Osteoblast (primary cell): ENCODE results near the gene PSMD6. TPM values are rescaled to one million over a fixed set of nuclear protein-coding genes. Genes with fewer than 3 reads are reported as not detected.
A peak's percentile ranks its signal among the peaks of the same experiment; 100 is the strongest.

Source experiments
- DNase-seq: peaks from one replicate; pipeline ENCODE4 v3.0.0; 2011; ENCODE audit warnings: low spot score, mixed read lengths; ENCODE audit not compliant: insufficient read length; ENCODE audit errors: missing footprints
- H2AFZ ChIP-seq: 2 replicates; pipeline ENCODE4 v1.6.0; 2011; ENCODE audit warnings: mild to moderate bottlenecking, low read length
- H3K27ac ChIP-seq: 2 replicates; pipeline ENCODE4 v1.5.1; 2011; ENCODE audit warnings: mild to moderate bottlenecking, low read depth, low read length, moderate library complexity
- H3K27me3 ChIP-seq: 2 replicates; pipeline ENCODE4 v1.6.0; 2012; ENCODE audit warnings: mild to moderate bottlenecking, control low read depth, inconsistent platforms, low read length, moderate library complexity; ENCODE audit not compliant: insufficient read depth
- H3K36me3 ChIP-seq: 2 replicates; pipeline ENCODE4 v1.5.1; 2011; ENCODE audit warnings: mild to moderate bottlenecking, low read length, control low read depth, moderate library complexity; ENCODE audit not compliant: insufficient read depth
- H3K4me1 ChIP-seq: 2 replicates; pipeline ENCODE4 v1.5.1; 2011; ENCODE audit warnings: mild to moderate bottlenecking, low read length, control low read depth, moderate library complexity; ENCODE audit not compliant: insufficient read depth
- H3K4me2 ChIP-seq: 2 replicates; pipeline ENCODE4 v1.6.0; 2011; ENCODE audit warnings: mild to moderate bottlenecking, low read length; ENCODE audit not compliant: insufficient read depth
- H3K4me3 ChIP-seq: fragments of 200-600 bp; sonication (generic); 3 replicates; pipeline ENCODE4 v1.5.1; 2012; ENCODE audit warnings: mild to moderate bottlenecking, low read length, inconsistent platforms; ENCODE audit not compliant: insufficient read depth
- H3K79me2 ChIP-seq: 2 replicates; pipeline ENCODE4 v1.6.0; 2012; ENCODE audit warnings: mild to moderate bottlenecking, low read length, control low read depth, inconsistent platforms; ENCODE audit not compliant: insufficient read depth
- H3K9me3 ChIP-seq: 2 replicates; pipeline ENCODE4 v1.5.1; 2011; ENCODE audit warnings: low read depth, low read length, control low read depth
- H4K20me1 ChIP-seq: 2 replicates; pipeline ENCODE4 v1.6.0; 2012; ENCODE audit warnings: mild to moderate bottlenecking, low read length, control low read depth; ENCODE audit not compliant: insufficient read depth
- total RNA-seq: library from RNA; depleted of rRNA; stranded (reverse); fragments of >200 nt; gene quantifications from 2 replicates; pipeline ENCODE4 v1.2.3, GENCODE V29; 2012
- TF ChIP-seq, protein P1 (sequence below): IDR thresholded peaks from 2 replicates; pipeline ENCODE4 v1.5.1; 2011; ENCODE audit warnings: mild to moderate bottlenecking, low read depth, low read length, moderate library complexity; ENCODE audit errors: extremely low read depth

Gene PSMD6
- total RNA-seq, 1 donor = 76.7 TPM

DNA sequence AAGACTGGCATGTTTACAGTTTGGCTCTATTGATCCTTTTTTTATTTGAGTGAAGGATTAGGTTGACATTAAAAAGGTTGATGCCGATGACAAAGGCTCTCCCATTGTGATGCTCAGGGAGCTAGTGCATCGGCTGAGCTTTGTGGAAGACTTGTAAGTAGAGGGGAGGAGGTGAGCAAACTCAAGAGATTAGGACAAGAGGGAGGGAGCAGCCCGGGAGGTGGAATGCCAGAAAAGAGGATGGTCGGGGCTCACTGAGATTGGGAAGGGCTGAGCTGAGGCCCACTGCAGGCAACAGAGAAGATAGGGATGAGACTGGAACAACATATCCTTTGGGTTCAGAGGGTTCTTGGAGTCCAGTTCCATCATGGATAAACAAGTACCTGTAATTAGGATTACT, 26.5 kb upstream of the PSMD6 start:
- Histone ChIP-seq H3K79me2 (no peaks in the 10 kb centered on the region), H3K36me3 (no peaks in the 10 kb centered on the region), H3K4me3 (no peak overlapping the region), H4K20me1 (no peaks in the 10 kb centered on the region), H3K9me3 (no peaks in the 10 kb centered on the region), H3K4me1 (peaks cover 15% of the 10 kb centered on the region), H3K27me3 (no peaks in the 10 kb centered on the region), H3K27ac (no peak overlapping the region), H2AFZ (no peak overlapping the region), H3K4me2 (no peak overlapping the region)
- TF ChIP-seq, protein P1, sequence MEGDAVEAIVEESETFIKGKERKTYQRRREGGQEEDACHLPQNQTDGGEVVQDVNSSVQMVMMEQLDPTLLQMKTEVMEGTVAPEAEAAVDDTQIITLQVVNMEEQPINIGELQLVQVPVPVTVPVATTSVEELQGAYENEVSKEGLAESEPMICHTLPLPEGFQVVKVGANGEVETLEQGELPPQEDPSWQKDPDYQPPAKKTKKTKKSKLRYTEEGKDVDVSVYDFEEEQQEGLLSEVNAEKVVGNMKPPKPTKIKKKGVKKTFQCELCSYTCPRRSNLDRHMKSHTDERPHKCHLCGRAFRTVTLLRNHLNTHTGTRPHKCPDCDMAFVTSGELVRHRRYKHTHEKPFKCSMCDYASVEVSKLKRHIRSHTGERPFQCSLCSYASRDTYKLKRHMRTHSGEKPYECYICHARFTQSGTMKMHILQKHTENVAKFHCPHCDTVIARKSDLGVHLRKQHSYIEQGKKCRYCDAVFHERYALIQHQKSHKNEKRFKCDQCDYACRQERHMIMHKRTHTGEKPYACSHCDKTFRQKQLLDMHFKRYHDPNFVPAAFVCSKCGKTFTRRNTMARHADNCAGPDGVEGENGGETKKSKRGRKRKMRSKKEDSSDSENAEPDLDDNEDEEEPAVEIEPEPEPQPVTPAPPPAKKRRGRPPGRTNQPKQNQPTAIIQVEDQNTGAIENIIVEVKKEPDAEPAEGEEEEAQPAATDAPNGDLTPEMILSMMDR = no peak
- no peak for DNase-seq

DNA sequence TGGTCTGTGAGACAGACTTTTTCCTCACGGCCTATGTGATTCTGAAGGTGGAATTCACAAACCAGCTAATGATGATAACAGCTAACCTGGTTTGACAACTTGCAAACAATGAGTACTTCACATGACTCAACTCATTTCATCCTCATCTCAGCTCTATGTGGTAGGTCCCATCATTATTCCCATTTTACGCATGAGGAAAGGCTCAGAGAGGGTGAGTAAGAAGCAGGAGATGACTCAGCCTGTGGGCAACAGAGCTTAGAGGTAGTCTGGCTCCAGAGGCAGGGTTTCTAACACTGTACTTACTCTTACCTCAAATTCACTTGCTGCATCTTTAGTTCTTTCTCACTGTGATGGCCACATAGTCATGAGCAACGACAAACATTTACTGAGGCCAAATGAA, 25.8 kb upstream of the PSMD6 start:
- H3K27ac ChIP-seq = no peak overlapping the region
- no peaks in the 10 kb centered on the region for H3K9me3 ChIP-seq
- no peaks in the 10 kb centered on the region for H3K79me2 ChIP-seq
- no peak overlapping the region for H2AFZ ChIP-seq
- TF ChIP-seq, protein P1 = no peak
- H3K4me3 ChIP-seq = no peak overlapping the region
- peak; percentile 60 for DNase-seq
- H3K27me3 ChIP-seq = no peaks in the 10 kb centered on the region
- H3K36me3 ChIP-seq = no peaks in the 10 kb centered on the region
- H3K4me1 ChIP-seq = peaks cover 15% of the 10 kb centered on the region
- no peaks in the 10 kb centered on the region for H4K20me1 ChIP-seq
- no peak overlapping the region for H3K4me2 ChIP-seq

DNA sequence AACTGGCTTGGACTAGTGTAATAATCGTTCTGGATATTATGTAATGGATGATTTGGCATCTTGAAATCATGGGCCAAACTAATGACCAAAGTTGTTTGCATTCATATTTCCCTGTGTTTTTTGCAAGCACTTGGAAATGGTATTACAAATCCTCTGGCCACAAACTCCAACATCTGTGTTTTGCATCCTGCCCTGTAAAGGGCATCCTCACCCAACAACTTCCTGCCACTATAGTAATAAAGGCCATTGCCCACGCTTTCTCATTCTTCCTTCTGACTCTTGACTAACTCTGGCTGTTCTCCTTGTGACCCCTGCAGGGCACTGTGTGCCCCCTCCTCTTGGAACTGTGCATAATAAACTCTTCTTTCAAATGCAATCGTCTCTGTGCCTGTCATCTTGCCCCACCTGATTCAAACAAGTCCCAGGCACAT, 25.4 kb upstream of the PSMD6 start:
- H3K27me3 ChIP-seq = no peaks in the 10 kb centered on the region
- H3K4me1 ChIP-seq = peaks cover 15% of the 10 kb centered on the region
- no peaks in the 10 kb centered on the region for H3K9me3 ChIP-seq
- peak overlapping the region; percentile 88 for H2AFZ ChIP-seq
- H3K27ac ChIP-seq = peak overlapping the region; percentile 75
- H3K4me2 ChIP-seq = peak overlapping the region; percentile 38
- TF ChIP-seq, protein P1 = no peak
- no peaks in the 10 kb centered on the region for H3K79me2 ChIP-seq
- no peaks in the 10 kb centered on the region for H3K36me3 ChIP-seq
- no peak for DNase-seq
- no peak overlapping the region for H3K4me3 ChIP-seq
- no peaks in the 10 kb centered on the region for H4K20me1 ChIP-seq

DNA sequence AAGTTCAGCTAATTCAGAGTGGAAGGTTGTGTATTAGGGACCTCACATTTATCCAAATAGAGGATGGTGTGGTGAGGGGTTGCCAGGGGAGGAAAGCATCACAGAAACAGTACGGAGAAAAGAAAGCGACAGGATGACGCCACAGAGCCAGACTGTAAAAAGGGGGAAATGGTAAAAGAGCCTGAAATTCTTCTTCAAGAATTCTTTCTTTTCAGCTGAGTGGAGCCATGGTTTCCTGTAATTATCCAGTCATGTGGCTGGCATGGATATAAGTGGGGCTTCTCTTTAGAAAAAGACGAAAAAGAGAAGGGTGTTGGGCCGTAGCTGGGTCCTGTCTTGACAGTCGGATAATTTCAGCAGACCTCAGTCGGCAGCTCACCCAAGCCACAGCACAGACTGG, 24.5 kb upstream of the PSMD6 start:
- H3K4me1 ChIP-seq = peaks cover 15% of the 10 kb centered on the region
- no peaks in the 10 kb centered on the region for H3K79me2 ChIP-seq
- H3K27ac ChIP-seq = peak overlapping the region; percentile 75

More for the DNA sequence above, 24.5 kb upstream of the PSMD6 start:
- Histone ChIP-seq H4K20me1 (no peaks in the 10 kb centered on the region), H2AFZ (peak overlapping the region; percentile 88), H3K4me2 (peak overlapping the region; percentile 38), H3K27me3 (no peaks in the 10 kb centered on the region), H3K36me3 (no peaks in the 10 kb centered on the region), H3K9me3 (no peaks in the 10 kb centered on the region), H3K4me3 (peak overlapping the region; percentile 22)
- no peak for DNase-seq
- TF ChIP-seq, protein P1 = no peak
